Measurements from ENCODE around the gene EIF5A2.

- no peak for TF ChIP-seq EZH2 (IDR thresholded peaks at IDR 0.05)
- TF ChIP-seq POLR2AphosphoS5 (IDR thresholded peaks at IDR 0.05; ENCODE audit: borderline replicate concordance, low read depth, low read length) = no peak
- TF ChIP-seq FOXP2 (optimal IDR thresholded peaks at IDR 0.05; ENCODE audit: control extremely low read depth, extremely low read length, insufficient read depth) = no peak
These were observed 56.1 kb downstream of the EIF5A2 start for GRCh38 chr3:170852324-170852723.
